CD1c-positive myeloid dendritic cell (primary cell): Measurements from ENCODE around the gene RIMS1.
"Not testable (repeated sequence)": the region's sequence is repeated elsewhere in the genome, so short reads cannot be mapped to it uniquely, and the experiment has no call there.

Experiments used
- DNase-seq: peaks from one replicate; pipeline ENCODE4 v3.0.0-alpha.2; 2016; ENCODE audit errors: extremely low spot score

Gene RIMS1

DNA sequence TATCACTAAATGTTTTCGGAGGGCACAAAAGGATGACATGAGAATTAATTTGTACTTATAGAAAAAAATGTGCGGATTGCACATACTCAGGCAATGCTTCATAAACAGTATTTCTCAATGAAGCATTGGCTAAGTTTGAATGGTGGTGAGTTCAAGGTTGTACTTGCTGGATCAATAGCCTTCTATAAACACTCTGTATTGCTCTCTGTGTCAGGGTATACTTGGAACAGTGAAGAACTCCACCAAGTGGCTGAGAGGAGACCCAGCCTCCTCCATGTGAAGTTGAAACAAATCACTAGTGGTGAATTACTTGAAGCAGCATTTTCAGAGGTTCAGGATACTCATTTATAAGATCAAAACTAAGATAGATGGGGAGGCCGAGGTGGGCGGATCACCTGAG, 360.6 kb downstream of the RIMS1 start:
- no peak for DNase-seq

DNA sequence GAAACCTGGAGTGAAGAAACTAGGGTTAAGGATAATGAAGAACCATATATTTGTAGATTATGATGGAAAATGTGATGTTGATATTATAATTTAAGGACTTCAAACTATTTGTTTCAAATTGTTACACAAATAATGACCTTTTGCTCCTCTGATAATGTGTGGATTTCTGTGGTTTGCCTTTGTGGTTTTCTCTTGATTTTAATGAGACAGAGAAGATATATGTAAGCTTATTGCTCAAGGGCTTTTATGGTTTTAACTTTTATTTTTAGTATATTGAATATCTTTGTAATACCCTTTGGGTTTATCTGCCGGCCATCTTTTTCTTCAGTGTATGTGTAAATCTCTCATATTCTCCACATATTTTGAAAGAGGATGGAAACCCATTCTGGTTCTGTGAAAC, 362.3 kb downstream of the RIMS1 start:
- DNase-seq, result no peak

GRCh38 chr6:72250664-72251063, 364.3 kb downstream of the RIMS1 start:
- no peak for DNase-seq

DNA sequence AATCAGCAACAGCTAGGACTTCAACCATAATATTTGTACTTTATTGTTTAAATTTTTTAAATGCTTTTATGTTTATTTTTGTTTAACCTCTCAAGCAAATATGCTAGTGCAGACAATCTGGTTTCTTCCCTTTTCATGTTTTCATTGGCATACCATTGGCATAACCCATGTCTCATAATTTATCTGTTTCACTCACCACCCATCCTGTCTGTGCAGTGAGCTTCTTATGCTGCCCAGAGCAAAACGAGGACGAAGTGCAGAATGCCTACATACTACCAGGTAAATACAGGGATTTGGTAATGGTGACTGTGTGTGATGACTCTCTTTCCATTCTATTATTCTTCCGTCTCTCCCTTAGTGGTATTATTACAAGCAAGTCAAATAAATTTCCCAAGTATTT, 374.1 kb downstream of the RIMS1 start:
- no peak for DNase-seq

DNA sequence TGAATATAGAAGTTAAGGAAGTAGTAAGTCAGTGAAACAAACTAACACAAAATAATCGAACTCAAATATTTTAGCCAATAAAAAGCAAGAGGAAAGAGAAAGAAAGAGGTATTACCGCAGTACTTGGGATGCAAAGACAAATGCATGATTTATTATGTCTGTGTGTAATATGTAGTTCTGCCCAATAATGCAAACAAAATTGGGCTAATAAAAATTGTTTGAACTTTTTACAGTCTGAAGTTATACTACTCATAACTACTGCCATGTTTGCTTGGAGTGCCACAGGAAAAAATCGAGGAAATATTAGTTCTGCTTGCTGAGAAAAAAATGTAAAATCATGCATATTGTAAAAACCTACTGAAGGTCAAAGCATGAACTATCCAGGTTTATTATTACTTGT, 375.2 kb downstream of the RIMS1 start:
- DNase-seq, result no peak

GRCh38 chr6:72262254-72262653, 375.9 kb downstream of the RIMS1 start:
- no peak for DNase-seq

- DNase-seq, result no peak
Observed at GRCh38 chr6:72267470-72267869, 381.1 kb downstream of the RIMS1 start.

DNA sequence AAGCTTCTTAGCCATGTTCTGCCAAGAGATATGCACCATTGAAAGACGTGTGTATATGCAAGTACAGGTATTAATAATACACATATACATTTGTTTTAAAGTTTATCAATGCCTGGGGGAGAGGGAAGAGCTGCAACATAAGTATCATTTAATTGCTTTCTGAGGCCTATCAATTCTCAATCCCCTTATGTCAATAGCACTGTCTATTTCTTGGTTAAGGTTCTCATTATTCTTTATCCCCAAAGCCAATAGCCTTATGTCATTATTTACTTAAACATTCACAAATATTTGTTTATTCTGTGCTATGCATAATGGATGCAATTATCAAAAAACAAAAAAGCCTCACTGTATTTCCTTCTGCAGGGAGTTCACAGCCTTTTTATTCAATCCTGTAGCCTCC, 385.2 kb downstream of the RIMS1 start:
- no peak for DNase-seq

GRCh38 chr6:72272958-72273357, 386.6 kb downstream of the RIMS1 start:
- DNase-seq, result no peak

DNA sequence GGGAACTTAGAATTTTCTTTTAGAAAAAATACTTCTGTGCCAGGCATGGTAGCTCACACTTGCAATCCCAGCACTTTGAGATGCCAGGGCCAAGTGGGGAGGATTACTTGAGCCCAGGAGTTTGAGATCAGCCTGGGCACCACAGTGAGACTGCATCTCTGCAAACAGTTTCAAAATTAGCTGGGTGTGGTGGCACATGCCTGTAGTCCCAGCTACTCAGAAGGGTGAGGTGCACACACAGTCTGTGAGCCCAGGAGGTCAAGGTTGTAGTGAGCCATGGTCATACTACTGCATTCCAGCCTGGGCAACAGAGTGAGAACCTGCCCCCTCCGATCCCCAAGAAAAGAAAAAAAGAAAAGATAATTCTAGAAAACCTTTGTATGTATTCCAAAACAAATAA, 389.5 kb downstream of the RIMS1 start:
- DNase-seq, result no peak

- DNase-seq, result no peak
Observed at GRCh38 chr6:72282201-72282600, 395.9 kb downstream of the RIMS1 start.

DNA sequence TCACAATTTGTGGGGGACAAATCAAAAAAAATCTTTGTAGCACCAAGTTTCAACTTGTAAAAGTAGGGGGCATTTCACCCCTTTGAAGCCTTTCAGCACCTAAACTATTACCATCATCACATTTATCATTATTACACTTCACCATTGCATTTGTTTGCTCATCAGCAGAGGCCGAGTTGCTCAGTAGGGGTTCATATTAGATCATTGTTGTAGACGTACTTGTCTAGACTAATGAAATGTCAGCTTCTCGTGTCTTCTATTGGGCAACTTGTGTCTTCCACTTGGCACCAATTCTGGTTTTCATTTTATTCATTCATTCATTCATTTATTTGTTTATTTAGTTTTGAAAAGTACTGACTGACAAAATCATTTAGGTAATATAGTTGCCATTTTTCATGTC, 397.2 kb downstream of the RIMS1 start:
- no peak for DNase-seq

DNA sequence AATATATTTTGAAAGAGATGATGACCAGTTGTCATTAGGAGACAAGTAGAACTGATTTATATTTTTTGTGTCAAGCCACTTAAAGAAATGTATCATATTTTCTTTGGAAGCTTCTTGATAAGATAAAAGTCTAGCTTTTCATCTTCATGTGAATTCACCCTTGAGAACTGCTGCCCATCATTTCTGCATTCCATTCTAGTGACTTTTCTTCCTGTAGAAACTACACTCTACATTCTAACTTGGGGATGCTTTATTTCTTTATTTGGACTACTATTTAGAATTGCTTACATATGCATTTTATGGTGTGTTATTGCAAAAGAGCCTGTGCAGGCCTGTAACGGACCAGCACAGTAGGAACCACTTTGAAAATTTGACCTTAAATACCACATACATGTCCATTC, 400.6 kb downstream of the RIMS1 start:
- DNase-seq, result no peak

DNA sequence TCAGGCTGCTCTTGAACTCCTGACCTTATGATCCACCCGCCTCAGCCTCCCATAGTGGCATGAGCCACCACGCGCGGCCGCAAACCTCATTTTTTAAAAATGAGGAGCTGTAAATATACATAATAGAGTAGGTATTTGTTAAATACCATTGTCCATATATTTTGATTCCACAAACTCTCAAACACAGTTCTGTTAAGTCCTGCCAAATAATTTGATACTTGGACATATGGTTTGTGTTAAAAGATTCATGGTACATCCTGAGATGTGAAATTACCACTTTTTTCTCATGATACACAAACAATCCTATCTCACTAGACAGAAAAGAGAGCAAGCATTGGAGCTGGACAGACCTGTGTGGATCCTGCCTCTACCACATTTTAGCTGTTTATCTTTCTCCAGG, 401.5 kb downstream of the RIMS1 start:
- no peak for DNase-seq

- no peak for DNase-seq
Observed at GRCh38 chr6:72288592-72288991, 402.2 kb downstream of the RIMS1 start.

DNA sequence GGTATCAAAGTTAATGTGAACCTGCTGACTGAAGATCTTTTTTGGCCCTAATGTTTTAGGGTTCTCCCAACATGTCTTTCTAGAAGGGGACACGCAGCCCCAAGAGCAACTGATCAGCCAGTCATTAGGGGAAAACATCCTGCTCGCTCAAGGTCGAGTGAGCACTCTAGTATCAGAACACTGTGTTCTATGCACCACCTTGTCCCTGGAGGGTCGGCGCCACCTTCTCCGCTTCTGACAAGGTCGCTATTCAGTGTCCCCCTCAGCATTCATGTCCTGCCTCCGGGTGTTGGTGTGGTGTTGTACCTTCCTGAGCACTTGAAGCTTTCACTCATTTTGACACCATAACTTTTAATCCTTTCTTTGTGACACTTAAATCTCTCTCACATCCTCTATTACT, 404.3 kb downstream of the RIMS1 start:
- DNase-seq, result no peak

GRCh38 chr6:72296375-72296774, 410.0 kb downstream of the RIMS1 start:
- no peak for DNase-seq

GRCh38 chr6:72305971-72306370, 419.6 kb downstream of the RIMS1 start:
- no peak for DNase-seq

- DNase-seq, result no peak
Observed at GRCh38 chr6:72316675-72317380, 430.5 kb downstream of the RIMS1 start.

DNA sequence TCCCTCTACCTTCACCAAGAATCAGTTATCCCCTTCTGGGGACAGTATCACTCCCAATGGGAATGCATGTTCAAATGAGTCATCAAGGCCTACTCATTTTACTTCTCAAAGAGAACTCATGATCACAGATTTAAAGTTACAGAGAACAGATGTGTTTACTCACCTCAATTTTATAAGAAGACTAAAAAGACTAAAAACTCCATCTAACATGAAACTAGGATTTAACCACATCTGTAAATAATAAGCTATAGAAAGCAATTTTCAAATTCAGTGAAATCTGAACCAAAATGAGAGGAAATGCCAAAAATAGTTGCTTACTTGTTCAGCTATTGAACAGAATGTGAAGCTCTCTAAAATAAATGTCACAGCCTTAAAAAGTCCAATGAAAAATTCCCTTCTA, 435.4 kb downstream of the RIMS1 start:
- no peak for DNase-seq

DNA sequence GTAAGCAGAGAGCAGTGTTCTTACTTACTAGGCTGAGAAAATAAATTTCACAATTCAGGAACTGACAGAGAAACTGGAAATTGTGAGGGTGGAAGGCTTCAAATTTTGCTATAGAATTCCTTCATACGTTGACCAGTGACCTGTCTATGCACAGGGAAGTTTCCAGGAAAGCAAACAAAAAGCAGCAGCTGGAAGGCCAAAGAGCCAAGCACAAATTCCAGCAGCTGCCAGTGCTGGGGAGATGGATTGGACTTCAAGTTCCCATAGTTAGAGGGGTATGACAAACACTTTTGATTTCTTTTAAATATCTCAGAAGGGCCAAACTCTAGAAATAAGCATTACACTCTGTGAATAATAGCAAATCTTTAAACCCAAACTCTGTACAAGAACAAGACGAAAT, 436.4 kb downstream of the RIMS1 start:
- no peak for DNase-seq

GRCh38 chr6:72324591-72324990, 438.2 kb downstream of the RIMS1 start:
- no peak for DNase-seq

DNA sequence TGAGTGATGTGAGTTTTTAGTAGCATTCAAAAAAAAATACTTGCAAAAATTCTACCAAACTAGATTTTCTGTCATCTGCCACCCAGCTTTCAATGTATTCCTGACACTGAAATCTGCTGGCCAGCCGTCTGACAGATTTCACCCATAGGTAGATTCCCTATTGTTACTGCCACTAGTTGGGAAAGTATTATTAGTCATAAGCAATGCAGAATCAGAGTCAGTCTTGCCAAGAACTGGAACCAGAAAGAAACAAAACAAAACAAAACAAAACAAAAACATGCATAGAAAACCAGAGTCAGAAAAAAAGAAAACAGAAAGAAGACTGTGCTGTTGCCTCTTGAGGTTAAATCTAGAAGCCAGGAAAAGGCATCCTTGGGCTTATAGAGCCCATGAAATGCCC, 442.4 kb downstream of the RIMS1 start:
- DNase-seq, result no peak

GRCh38 chr6:72335203-72335602, 448.9 kb downstream of the RIMS1 start:
- DNase-seq, result not testable (repeated sequence)
